Stimulated activated CD4-positive, alpha-beta T cell treated with anti-CD3 and anti-CD28 coated beads, Interleukin-1b, Interleukin-23, amount 100 ng/mL, for 24 hours (primary cell): ENCODE measurements around the gene NCAM1.

Experiments used
- DNase-seq, 4 experiments: peaks; one replicate each; pipeline ENCODE4 v3.0.0-alpha.2; 2020; ENCODE audit warnings: low read depth in 4 of 4, low spot score in 1 of 4

Gene NCAM1

GRCh38 chr11:113084297-113084696 is 123.1 kb downstream of the NCAM1 start:
- no peak for DNase-seq

- DNase-seq: no peak
Observed at GRCh38 chr11:113085446-113085845, 124.2 kb downstream of the NCAM1 start.

DNA sequence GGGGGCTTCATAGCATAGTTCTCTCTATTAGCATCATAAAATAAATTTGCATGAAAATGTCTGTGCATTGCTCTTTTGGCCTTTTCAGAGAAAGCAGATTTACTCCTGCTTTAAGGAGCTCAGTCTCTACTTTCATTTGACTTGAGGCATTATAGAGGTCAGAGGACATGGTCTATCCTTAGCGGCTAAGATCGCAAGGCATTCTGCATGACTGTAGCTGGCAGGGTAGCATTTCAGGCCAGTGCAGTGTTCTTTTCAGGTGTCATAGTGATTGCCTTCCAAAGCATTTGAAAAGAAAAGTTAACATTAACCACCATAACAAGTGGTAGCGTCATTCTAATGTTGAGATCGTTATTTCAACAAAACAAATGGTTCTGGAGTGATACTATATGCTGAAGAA is 126.5 kb downstream of the NCAM1 start:
- DNase-seq: no peak

GRCh38 chr11:113090716-113091480 is 129.7 kb downstream of the NCAM1 start:
- DNase-seq: no peak

DNA sequence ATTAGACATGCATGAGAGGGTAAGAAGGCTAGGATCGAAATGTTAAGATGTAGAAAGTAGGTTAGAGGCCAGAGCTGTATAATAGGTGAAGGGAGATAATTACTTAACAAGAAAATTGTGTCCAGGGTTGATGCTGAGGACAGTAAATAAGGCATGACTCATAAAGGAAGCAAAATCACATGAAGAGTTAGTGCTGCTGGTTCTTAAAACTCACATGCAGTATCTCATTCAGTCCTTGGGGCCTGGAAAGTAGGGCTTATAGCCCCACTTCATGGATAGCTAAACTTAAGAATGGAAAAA is 130.2 kb downstream of the NCAM1 start:
- DNase-seq: no peak

DNA sequence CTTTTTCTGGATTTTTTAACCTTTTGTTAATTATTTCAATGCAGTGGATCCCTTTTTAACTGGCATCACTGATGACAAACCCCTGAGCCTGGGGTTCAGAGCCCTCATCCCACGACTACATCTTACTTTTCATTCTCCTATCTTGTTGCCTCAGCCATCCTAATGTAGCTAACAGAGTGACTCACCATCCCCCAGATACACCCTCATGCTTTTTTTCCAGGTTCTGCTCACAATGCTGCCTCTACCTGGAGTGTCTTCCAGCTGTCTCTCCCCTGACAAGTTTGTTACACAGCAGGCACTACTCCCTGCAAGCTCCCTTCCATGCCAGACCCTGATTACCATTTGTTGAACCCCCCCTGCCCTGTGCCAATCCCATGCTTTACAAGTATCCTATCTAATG is 135.4 kb downstream of the NCAM1 start:
- no peak for DNase-seq

- DNase-seq: no peak
Observed at GRCh38 chr11:113103932-113104690, 142.9 kb downstream of the NCAM1 start.

GRCh38 chr11:113104691-113105251 is 143.6 kb downstream of the NCAM1 start:
- no peak for DNase-seq

DNA sequence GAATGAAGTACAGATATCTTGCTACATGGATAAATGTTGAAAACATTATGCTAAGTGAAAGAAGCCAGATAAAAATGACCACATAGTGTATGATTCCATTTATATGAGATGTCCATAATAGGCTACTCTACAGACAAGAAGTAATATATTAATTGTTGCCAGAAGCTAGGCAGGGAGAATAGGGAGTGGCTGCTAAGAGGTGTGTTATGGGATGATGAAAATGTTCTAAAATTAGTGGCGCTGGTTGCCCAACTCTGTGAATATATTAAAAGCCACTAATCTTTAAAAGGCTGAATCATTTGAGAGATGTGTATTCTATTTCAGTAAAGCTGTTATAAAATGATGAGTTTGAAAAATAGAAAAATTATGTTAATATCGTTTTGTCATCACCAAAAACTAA is 144.4 kb downstream of the NCAM1 start:
- no peak for DNase-seq

GRCh38 chr11:113106507-113106906 is 145.3 kb downstream of the NCAM1 start:
- no peak for DNase-seq

DNA sequence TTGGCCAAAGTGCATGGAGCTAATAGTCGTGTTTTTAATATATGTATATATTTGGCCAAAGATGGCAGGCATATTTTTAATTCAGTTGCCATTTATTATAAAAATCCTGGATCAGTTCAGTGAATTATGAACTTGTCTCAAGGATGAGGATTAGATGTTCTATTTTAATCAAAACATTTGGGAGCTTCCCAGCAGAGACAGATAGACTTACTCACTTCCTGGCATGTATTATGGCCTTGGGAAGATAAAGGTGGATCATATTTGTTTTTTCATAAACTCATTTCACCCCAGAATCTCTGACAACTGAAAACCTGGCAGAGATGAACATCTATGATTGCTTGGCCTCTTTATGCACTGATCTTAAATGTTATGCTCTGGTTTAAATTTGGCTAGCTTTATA is 148.8 kb downstream of the NCAM1 start:
- DNase-seq: no peak

- DNase-seq: no peak
Observed at GRCh38 chr11:113111156-113111555, 149.9 kb downstream of the NCAM1 start.

DNA sequence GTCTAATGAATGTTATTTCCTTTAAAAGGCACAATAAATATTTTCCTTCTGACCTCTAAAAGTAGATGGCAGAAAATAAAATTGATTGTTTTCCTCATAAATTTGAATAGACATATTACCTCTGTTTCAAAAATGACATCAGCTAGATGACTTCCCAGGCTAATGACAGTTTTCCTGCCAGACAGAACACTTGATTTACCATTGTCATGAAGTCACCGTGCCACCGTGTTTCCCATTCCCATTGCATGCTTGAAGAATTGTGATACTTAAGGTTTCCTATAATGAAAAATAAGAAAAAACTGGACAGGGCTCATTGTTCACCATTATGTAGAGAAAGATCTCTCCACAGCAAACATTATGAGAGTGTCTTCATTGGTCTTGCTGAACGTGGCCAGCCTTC is 151.1 kb downstream of the NCAM1 start:
- DNase-seq: no peak

DNA sequence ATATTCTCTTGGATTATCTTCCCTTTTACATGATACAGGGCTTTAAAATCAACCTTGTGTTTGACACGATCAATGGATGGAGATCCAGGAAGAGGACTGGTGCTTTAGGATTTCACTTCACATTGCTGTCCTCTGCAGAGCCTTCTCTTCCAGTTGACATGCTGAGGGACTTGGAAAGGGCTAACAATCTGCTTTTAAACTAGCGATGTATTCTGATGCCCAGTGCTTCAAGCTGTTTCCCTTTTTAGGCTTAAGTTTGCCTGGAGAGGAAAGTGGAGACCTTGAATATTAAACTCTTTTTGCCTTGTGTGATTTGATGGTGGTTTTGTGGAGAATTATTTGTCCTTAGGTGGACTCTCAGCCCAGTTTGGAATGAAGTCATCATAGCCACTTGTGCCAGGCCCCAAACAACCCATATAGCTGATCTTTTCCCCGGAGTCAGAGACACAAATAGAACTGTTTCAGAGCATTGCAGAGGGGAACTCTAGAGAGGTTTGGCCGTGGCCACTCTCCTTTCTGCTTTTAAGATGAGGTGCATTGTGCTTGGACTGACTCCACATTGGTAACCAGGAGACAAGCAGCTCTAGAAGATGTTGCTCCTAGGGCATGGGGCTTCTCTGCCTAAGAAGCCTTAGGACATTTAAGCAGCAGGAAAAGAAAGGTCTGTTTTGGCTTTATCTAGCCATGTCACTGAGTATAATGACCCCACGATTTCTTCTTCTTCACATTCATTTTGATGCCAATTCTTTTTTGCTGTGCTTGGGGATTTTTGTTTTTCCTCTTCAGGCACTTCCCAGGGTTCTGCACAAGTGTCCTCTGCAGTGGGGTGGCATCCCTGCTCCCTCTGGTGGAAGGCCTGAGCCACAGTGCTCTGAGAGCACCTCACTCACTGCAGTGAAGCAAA is 152.8 kb downstream of the NCAM1 start:
- no peak for DNase-seq

DNA sequence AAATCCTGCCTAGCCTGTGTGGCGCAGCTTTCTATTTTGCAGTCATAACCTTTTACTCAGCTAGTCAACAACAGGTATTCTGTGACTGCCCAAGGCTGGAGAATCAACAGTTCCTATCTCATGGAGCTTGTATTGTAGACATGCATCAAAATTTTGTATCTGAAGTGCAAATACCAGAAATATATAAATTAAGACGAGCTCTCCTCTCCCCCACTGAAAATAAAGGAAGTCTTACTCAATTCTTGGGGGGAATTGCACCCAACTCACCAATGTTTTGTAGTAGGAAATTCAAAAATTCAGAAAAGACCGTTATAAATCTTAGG is 153.4 kb downstream of the NCAM1 start:
- no peak for DNase-seq

DNA sequence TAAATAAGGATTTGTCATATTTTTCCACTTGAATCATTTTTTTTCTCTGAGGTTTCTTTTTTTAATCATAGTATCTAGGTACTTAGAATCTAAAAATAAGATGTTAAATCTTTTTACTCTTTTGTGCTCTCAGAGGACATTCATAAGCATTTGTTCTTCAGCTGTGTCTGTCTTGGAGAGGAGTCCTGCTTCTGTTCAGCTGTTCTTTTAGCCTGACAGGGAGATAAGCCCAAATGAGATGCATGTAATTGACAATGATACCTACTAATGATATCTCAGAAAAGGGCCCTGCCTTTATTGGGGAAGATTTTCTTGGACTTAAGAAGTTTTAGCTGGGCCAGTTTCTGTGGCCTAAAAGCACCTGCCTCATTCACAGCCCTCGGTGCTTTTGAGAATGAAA is 156.9 kb downstream of the NCAM1 start:
- no peak for DNase-seq

DNA sequence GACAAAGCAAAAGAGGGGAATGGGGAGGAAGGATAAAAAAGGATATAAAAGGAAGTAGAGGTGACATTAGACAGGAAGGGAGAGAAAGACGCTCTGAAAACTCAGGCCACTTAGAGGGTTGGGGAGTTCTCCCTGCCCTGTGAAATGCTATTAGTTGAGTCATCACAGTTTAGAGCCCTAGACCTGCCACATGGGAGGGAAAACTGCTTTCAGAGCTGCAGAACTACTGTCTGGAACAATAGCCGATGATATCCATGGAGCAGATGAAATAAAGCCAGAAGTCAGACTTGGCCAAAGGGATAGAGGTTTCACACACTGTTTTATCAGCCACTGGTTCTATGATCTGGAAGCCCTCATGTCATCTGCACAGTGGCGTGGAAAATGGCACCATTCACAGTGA is 157.9 kb downstream of the NCAM1 start:
- DNase-seq: no peak

DNA sequence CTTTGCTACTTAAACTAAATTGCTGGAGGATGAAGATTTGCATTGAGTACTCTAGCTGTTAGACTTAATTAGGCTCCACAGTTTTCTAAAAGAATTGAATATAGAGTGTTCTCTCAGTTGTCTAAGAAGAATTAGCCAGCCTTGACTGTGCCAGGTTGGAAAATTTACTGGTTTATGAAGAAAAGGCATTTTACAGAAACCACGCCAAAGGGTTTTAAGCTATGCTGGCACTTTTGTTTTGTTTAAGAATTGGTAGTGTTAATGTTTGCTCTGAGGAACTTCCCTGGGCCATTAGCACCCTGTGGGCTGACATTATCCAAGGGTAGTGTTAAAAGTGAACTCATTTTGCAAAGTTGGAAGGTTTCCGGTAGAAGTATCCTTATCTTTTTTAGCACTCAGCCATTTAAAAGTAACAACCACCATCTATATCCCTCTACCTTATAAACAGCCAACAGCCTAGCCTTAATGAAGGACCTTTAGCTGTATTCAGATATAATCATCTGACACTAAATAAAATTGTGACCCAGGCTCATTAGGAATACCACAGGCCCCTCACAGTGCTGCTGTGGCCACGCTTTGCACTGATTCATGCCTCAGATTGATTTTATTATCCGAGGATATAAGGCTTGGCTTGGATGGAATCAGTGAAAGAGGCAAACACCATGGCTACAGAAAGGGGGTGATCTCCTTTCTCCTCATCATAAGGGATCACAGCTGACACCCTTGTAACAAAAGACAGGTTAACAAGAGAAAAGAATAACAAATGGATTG is 158.9 kb downstream of the NCAM1 start:
- DNase-seq: no peak

DNA sequence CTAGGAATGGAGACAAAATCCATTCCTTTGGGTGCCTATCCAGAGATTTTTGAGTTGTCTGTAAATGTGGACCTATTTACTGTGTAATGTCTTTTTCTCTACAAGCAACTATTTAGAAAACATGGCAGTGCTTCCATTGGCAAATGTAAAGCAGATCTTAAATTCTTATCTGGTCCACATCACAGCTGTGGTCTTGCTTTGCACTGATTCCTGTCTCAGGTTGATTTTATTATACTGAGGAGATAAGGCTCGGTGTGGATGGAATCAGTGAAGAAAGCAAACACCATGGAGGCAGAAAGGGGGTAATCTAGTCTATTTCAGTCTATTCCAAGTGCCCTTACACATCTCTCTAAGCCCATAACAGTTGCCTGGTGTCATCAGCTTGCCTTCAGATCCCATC is 160.5 kb downstream of the NCAM1 start:
- DNase-seq: no peak

- no peak for DNase-seq
Observed at GRCh38 chr11:113124006-113124405, 162.8 kb downstream of the NCAM1 start.

GRCh38 chr11:113124578-113124977 is 163.4 kb downstream of the NCAM1 start:
- DNase-seq: no peak
